GM19035 (cell line): Measurements from ENCODE around the gene EIF5A2.
"Not testable (repeated sequence)": the region's sequence is repeated elsewhere in the genome, so short reads cannot be mapped to it uniquely, and the experiment has no call there.

Experiments used
- ATAC-seq: cut with Tn5 transposase; IDR thresholded peaks from one replicate; pipeline ENCODE4 v1.9.1; 2021; ENCODE audit not compliant: unreplicated experiment

Gene EIF5A2

GRCh38 chr3:170908235-170909116 lies at the start of gene EIF5A2:
Gene EIF5A2, minus strand, starts transcription at chr3:170908637. Its CDS starts 831 bp downstream, at chr3:170907806.
- ATAC-seq: peak; percentile 88

GRCh38 chr3:170956647-170957046 lies 48.2 kb upstream of the EIF5A2 start:
- no peak for ATAC-seq

- ATAC-seq: no peak
Measured at GRCh38 chr3:170953736-170954135, 45.3 kb upstream of the EIF5A2 start.

- ATAC-seq: no peak
Measured at GRCh38 chr3:170953229-170953628, 44.8 kb upstream of the EIF5A2 start.

GRCh38 chr3:170949211-170949610 lies 40.8 kb upstream of the EIF5A2 start:
- ATAC-seq: no peak

- ATAC-seq: no peak
Measured at GRCh38 chr3:170947018-170947769, 38.8 kb upstream of the EIF5A2 start.

GRCh38 chr3:170942011-170942410 lies 33.6 kb upstream of the EIF5A2 start:
- no peak for ATAC-seq

- no peak for ATAC-seq
Measured at GRCh38 chr3:170941551-170941950, 33.1 kb upstream of the EIF5A2 start.

- ATAC-seq: not testable (repeated sequence)
Measured at GRCh38 chr3:170933039-170933438, 24.6 kb upstream of the EIF5A2 start.

GRCh38 chr3:170923553-170923952 lies 15.1 kb upstream of the EIF5A2 start:
- ATAC-seq: not testable (repeated sequence)

GRCh38 chr3:170918715-170919114 lies 10.3 kb upstream of the EIF5A2 start:
- ATAC-seq: no peak

- ATAC-seq: no peak
Measured at GRCh38 chr3:170914690-170915089, 6.3 kb upstream of the EIF5A2 start.

GRCh38 chr3:170914212-170914611 lies 5.8 kb upstream of the EIF5A2 start:
- no peak for ATAC-seq

GRCh38 chr3:170911051-170911450 lies 2.6 kb upstream of the EIF5A2 start:
- no peak for ATAC-seq

- no peak for ATAC-seq
Measured at GRCh38 chr3:170910542-170910941, 2.1 kb upstream of the EIF5A2 start.

GRCh38 chr3:170909129-170909903 lies 879 bp upstream of the EIF5A2 start:
- no peak for ATAC-seq

- ATAC-seq: peak; percentile 26
Measured at GRCh38 chr3:170907637-170908234, 701 bp downstream of the EIF5A2 start.

- ATAC-seq: no peak
Measured at GRCh38 chr3:170905862-170906261, 2.6 kb downstream of the EIF5A2 start.

- no peak for ATAC-seq
Measured at GRCh38 chr3:170903123-170903522, 5.3 kb downstream of the EIF5A2 start.

- ATAC-seq: no peak
Measured at GRCh38 chr3:170899455-170899854, 9.0 kb downstream of the EIF5A2 start.

GRCh38 chr3:170897978-170898377 lies 10.5 kb downstream of the EIF5A2 start:
- ATAC-seq: no peak
